B cell (primary cell): Measurements from ENCODE around the gene TMC8. TPM values are rescaled to one million over a fixed set of nuclear protein-coding genes. Genes with fewer than 3 reads are reported as not detected.
"Not testable (repeated sequence)": the region's sequence is repeated elsewhere in the genome, so short reads cannot be mapped to it uniquely, and the experiment has no call there.

Experiments used
- ATAC-seq: fragments of 200-7000 bp; cut with Tn5 transposase; one replicate; pipeline ENCODE4 v1.10.0; 2021; ENCODE audit warnings: low read depth, mild to moderate bottlenecking, moderate number of reproducible peaks, moderate library complexity
- CTCF ChIA-PET: fragments of 350-600 bp; sonication (Branson Sonifier 250); formaldehyde crosslinking; loops from one replicate; lab custom pipeline; 2021; ENCODE audit warnings: antibody characterized with exemption, inconsistent platforms; lab: Charles Lee
- POLR2A ChIA-PET: fragments of 350-600 bp; sonication (Branson Sonifier 250); formaldehyde crosslinking; loops from one replicate; lab custom pipeline; 2021; ENCODE audit warnings: antibody characterized with exemption; lab: Charles Lee
- DNase-seq: peaks from one replicate; pipeline ENCODE4 v3.0.0; 2013
- H2AFZ ChIP-seq: 2 replicates; pipeline ENCODE4 v1.6.1; 2012; ENCODE audit warnings: mild to moderate bottlenecking, low read depth, low read length; ENCODE audit not compliant: insufficient read depth, poor library complexity, severe bottlenecking
- H3K27ac ChIP-seq, 2 donors: 1 replicate in 1 of 2; 2 replicates in 1 of 2; pipeline ENCODE4 v1.5.1; 2012 to 2013; ENCODE audit warnings: low read length in 2 of 2, mild to moderate bottlenecking in 2 of 2, moderate library complexity in 1 of 2
- H3K27me3 ChIP-seq, 4 experiments: fragments of 200-600 bp in 1 of 4; sonication (generic) in 1 of 4; replicated peaks in 1 of 4; 1 replicate in 2 of 4; 2 replicates in 2 of 4; pipeline versions ENCODE4 v1.6.1 to v1.7.0; 2013 to 2016; ENCODE audit warnings: low read length in 3 of 4, mild to moderate bottlenecking in 2 of 4, mixed read lengths in 1 of 4, moderate library complexity in 1 of 4; ENCODE audit not compliant: insufficient read depth in 4 of 4, control insufficient read depth in 3 of 4; ENCODE audit errors: control extremely low read depth in 1 of 4
- H3K36me3 ChIP-seq, 2 experiments: replicated peaks in 1 of 2; 1 replicate in 1 of 2; 2 replicates in 1 of 2; pipeline versions ENCODE4 v1.6.1 to v1.7.1; 2013; ENCODE audit warnings: low read length in 1 of 2; ENCODE audit not compliant: insufficient read depth in 2 of 2, control insufficient read depth in 1 of 2; ENCODE audit errors: control extremely low read depth in 1 of 2, extremely low read depth in 1 of 2
- H3K4me1 ChIP-seq, 2 donors: fragments of 200-600 bp in 1 of 2; sonication (generic) in 1 of 2; 1 replicate in 1 of 2; 2 replicates in 1 of 2; pipeline versions ENCODE4 v1.5.1 to v1.6.1; 2013 to 2017; ENCODE audit warnings: low read length in 2 of 2; ENCODE audit not compliant: control insufficient read depth in 2 of 2, insufficient read depth in 2 of 2
- H3K4me2 ChIP-seq: replicated peaks from 2 replicates; pipeline ENCODE3; 2012; ENCODE audit warnings: mild to moderate bottlenecking, low read depth, low read length; ENCODE audit not compliant: poor library complexity, severe bottlenecking
- H3K4me3 ChIP-seq, 5 experiments: fragments of 200-600 bp in 1 of 5; sonication (generic) in 1 of 5; 1 replicate in 3 of 5; 2 replicates in 2 of 5; pipeline versions ENCODE4 v1.5.1 to v1.7.0; 2011 to 2016; ENCODE audit warnings: low read length in 4 of 5, mild to moderate bottlenecking in 4 of 5, low read depth in 2 of 5, control low read depth in 1 of 5, moderate library complexity in 1 of 5; ENCODE audit not compliant: insufficient read depth in 1 of 5; ENCODE audit errors: control extremely low read depth in 1 of 5, extremely low read depth in 1 of 5
- H3K79me2 ChIP-seq: fragments of 200-600 bp; sonication (generic); one replicate; pipeline ENCODE4 v1.6.0; 2016; ENCODE audit warnings: low read length; ENCODE audit not compliant: control insufficient read depth, insufficient read depth
- H3K9ac ChIP-seq: fragments of 200-600 bp; sonication (generic); 2 replicates; pipeline ENCODE4 v1.6.1; 2017; ENCODE audit warnings: mild to moderate bottlenecking, low read length, moderate library complexity
- H3K9me3 ChIP-seq, 3 donors: one replicate each; pipeline versions ENCODE4 v1.6.1 to v1.7.1; 2013; ENCODE audit warnings: low read length in 2 of 3; ENCODE audit not compliant: control insufficient read depth in 2 of 3, insufficient read depth in 1 of 3; ENCODE audit errors: control extremely low read depth in 1 of 3
- H4K20me1 ChIP-seq: 2 replicates; pipeline ENCODE4 v1.6.0; 2012; ENCODE audit warnings: mild to moderate bottlenecking, low read length; ENCODE audit not compliant: insufficient read depth, control insufficient read depth, poor library complexity, severe bottlenecking
- H3K27ac Mint-ChIP-seq: one replicate; pipeline ENCODE4 v1.8.0; 2021; ENCODE audit warnings: mixed read lengths
- H3K27me3 Mint-ChIP-seq: one replicate; pipeline ENCODE4 v1.8.0; 2021; ENCODE audit warnings: mixed read lengths
- H3K4me1 Mint-ChIP-seq: one replicate; pipeline ENCODE4 v1.8.0; 2021; ENCODE audit warnings: mixed read lengths
- H3K4me3 Mint-ChIP-seq: one replicate; pipeline ENCODE4 v1.8.0; 2021; ENCODE audit warnings: mixed read lengths
- H3K9me3 Mint-ChIP-seq: one replicate; pipeline ENCODE4 v1.8.0; 2022; ENCODE audit warnings: mixed read lengths; ENCODE audit not compliant: insufficient read depth
- EZH2 ChIP-seq: IDR thresholded peaks from 2 replicates; pipeline ENCODE4 v1.6.1; 2012; ENCODE audit warnings: borderline replicate concordance, low read depth, mild to moderate bottlenecking, moderate library complexity, low read length; ENCODE audit not compliant: insufficient read depth, poor library complexity, severe bottlenecking
- WGBS: methylation state at CpG from one replicate; pipeline ENCODE4 v1.1.5; 2013; ENCODE audit warnings: missing lambda C conversion rate; ENCODE audit not compliant: insufficient coverage; 5-methylcytosine and 5-hydroxymethylcytosine counted together
- intact Hi-C: fragments of 100-400 bp; cut with micrococcal nuclease; formaldehyde crosslinking; loops from one replicate; pipeline ENCODE4 v1.10.0; 2022
- polyA plus RNA-seq: library from polyadenylated mRNA; depleted of rRNA; stranded (reverse); fragments of >200 nt; gene quantifications from 2 replicates; pipeline ENCODE4 v1.2.3, GENCODE V29; 2012
- total RNA-seq, 2 donors: library from RNA; stranded (reverse); fragments of 120-200 nt in 1 of 2; gene quantifications; 1 replicate in 1 of 2; 2 replicates in 1 of 2; pipeline versions ENCODE4 v1.2.3 to v1.2.4, GENCODE V29; 2013 to 2022
- TF ChIP-seq, protein P1 (sequence below): fragments of 200-600 bp; IDR thresholded peaks from one replicate; pipeline ENCODE4 v1.8.0; 2022; ENCODE audit warnings: antibody characterized with exemption, mild to moderate bottlenecking

The TMC8 gene
- total and polyA plus RNA-seq, 2 donors (not counting 1 experiment from before 2014, with no cell fraction given), result 235 to 352 TPM

DNA sequence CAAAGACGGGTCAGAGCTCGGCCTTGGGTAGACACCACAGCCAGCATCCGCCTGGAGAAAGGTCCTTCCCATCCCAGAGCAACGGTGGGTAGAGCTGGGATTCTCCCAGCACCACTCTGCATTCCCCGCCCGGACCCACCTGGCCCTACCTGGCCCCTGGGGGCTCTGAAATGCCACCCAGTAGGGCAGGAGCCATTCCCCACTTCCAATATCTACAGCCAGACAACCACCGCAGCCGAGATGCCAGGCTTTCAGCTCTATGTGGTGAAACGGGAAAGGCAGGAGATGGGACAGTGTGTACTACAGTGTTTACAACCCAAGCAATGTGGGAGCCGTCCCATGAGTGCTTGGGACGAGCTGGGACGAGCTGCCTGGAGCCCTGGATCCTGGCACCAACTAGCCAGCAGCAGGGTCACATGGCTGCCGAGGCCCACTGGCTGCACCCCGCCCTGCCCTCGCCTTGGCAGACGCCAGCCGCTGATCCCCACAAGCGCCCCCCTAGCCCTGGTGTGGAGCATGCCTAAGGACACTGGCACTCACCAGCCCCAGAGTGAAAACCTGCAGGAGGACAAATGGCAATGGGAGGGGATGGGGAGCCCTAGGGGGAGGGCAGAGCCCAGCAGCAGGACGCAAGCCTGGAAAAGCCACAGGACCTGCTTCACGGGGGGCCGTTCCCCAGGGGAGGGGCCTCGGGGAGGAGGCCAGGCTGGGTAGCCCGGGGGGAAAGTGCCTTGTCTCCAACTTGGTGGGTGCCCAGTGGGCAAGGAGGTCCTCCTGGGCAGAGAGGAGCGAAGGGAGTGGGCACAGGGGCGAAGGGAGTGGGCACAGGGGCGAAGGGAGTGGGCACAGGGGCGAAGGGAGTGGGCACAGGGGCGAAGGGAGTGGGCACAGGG, 15.5 kb upstream of the TMC8 start:
- CTCF ChIA-PET, result interaction anchor here (1.1 to 10.9 kb wide), 7 partner anchors 7 to 135 kb away, joined by 3 to 142 read pairs (median 9); no protein-coding TSS in a partner anchor
- Histone ChIP-seq H3K36me3 (peaks cover 0 to 85% of the 10 kb centered on the region in 2 experiments), H3K4me2 (no peak overlapping the region), H3K27me3 (no peaks in the 10 kb centered on the region), H3K79me2 (peaks cover 16% of the 10 kb centered on the region), H3K4me1 (peaks cover 12 to 22% of the 10 kb centered on the region in 2 donors), H3K9ac (no peak overlapping the region), H2AFZ (no peak overlapping the region), H3K4me3 (no peak overlapping the region), H4K20me1 (peaks cover 81% of the 10 kb centered on the region), H3K9me3 (no peaks in the 10 kb centered on the region), H3K27ac (peak overlapping the region in 1 of 2 donors; percentile 43)
- no peak overlapping the region for H3K4me3 Mint-ChIP-seq
- POLR2A ChIA-PET, result interaction anchor here (0.6 to 1.4 kb wide), 6 partner anchors 9 to 65 kb away, joined by 3 to 9 read pairs (median 4); no protein-coding TSS in a partner anchor
- 94% methylated on average over 22 of the region's 28 CpGs for WGBS
- DNase-seq (no peak), ATAC-seq (no peak)
- no peak for TF ChIP-seq EZH2
- TF ChIP-seq, protein P1, sequence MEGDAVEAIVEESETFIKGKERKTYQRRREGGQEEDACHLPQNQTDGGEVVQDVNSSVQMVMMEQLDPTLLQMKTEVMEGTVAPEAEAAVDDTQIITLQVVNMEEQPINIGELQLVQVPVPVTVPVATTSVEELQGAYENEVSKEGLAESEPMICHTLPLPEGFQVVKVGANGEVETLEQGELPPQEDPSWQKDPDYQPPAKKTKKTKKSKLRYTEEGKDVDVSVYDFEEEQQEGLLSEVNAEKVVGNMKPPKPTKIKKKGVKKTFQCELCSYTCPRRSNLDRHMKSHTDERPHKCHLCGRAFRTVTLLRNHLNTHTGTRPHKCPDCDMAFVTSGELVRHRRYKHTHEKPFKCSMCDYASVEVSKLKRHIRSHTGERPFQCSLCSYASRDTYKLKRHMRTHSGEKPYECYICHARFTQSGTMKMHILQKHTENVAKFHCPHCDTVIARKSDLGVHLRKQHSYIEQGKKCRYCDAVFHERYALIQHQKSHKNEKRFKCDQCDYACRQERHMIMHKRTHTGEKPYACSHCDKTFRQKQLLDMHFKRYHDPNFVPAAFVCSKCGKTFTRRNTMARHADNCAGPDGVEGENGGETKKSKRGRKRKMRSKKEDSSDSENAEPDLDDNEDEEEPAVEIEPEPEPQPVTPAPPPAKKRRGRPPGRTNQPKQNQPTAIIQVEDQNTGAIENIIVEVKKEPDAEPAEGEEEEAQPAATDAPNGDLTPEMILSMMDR, result no peak
- intact Hi-C loops, result loop anchor here (10.0 kb wide), 1 partner anchor 310 kb away; no protein-coding TSS in a partner anchor
- H3K27me3 Mint-ChIP-seq, result no peaks in the 10 kb centered on the region
- H3K4me1 Mint-ChIP-seq, result peaks cover 29% of the 10 kb centered on the region
- no peaks in the 10 kb centered on the region for H3K9me3 Mint-ChIP-seq
- peak overlapping the region; percentile 63 for H3K27ac Mint-ChIP-seq

DNA sequence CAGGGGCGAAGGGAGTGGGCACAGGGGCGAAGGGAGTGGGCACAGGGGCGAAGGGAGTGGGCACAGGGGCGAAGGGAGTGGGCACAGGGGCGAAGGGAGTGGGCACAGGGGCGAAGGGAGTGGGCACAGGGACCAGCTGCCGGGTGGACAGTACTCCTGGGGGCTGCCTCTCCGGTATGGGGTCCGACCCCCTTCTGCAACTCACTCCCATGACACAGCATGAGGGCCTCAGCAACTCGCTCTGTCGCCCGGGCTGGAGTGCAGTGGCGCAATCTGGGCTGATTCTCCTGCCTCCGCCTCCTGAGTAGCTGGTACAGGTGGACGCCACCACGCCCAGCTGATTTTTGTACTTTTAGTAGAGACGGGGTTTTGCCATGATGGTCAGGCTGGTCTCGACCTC, 14.8 kb upstream of the TMC8 start:
- H3K27me3 ChIP-seq, H3K4me2 ChIP-seq, H2AFZ ChIP-seq, H3K9me3 Mint-ChIP-seq, H3K9me3 ChIP-seq, H3K27me3 Mint-ChIP-seq, H3K27ac Mint-ChIP-seq, H3K4me3 Mint-ChIP-seq, H3K9ac ChIP-seq, DNase-seq, ATAC-seq, H3K27ac ChIP-seq, H3K4me3 ChIP-seq: not testable (repeated sequence)
- 95% methylated on average over 14 of the region's 18 CpGs for WGBS
- peaks cover 15 to 26% of the 10 kb centered on the region in 2 donors for H3K4me1 ChIP-seq
- H3K4me1 Mint-ChIP-seq, result peaks cover 32% of the 10 kb centered on the region
- intact Hi-C loops, result loop anchor here (10.0 kb wide), 1 partner anchor 309 kb away; no protein-coding TSS in a partner anchor
- peaks cover 81% of the 10 kb centered on the region for H4K20me1 ChIP-seq
- peaks cover 0 to 85% of the 10 kb centered on the region in 2 experiments for H3K36me3 ChIP-seq
- POLR2A ChIA-PET, result interaction anchor here (0.6 to 1.1 kb wide), 6 partner anchors 8 to 135 kb away, joined by 3 to 9 read pairs (median 4); no protein-coding TSS in a partner anchor
- CTCF ChIA-PET, result interaction anchor here (0.6 to 10.9 kb wide), 2 partner anchors 61 to 129 kb away, joined by 4 to 142 read pairs; no protein-coding TSS in a partner anchor
- H3K79me2 ChIP-seq, result peaks cover 16% of the 10 kb centered on the region
